Endothelial cell of hepatic sinusoid (primary cell): ENCODE data around the gene SH2D4B.

ENCODE experiments used
- in situ Hi-C: cut with HindIII; loops from 2 replicates; pipeline ENCODE4 v1.10.0; 2017; ENCODE audit warnings: low sequenced_read_pairs

Gene SH2D4B

GRCh38 chr10:80582286-80582960 lies 44.7 kb downstream of the SH2D4B start:
- in situ Hi-C loops, result no loop called here

- in situ Hi-C loops, result no loop called here
These were observed 46.0 kb downstream of the SH2D4B start for GRCh38 chr10:80583685-80584084.

- in situ Hi-C loops, result no loop called here
These were observed 48.1 kb downstream of the SH2D4B start for GRCh38 chr10:80585812-80586211.

- in situ Hi-C loops, result no loop called here
These were observed 50.8 kb downstream of the SH2D4B start for GRCh38 chr10:80588546-80588945.

- in situ Hi-C loops, result no loop called here
These were observed 52.1 kb downstream of the SH2D4B start for GRCh38 chr10:80589726-80590373.

- in situ Hi-C loops, result no loop called here
These were observed 53.0 kb downstream of the SH2D4B start for GRCh38 chr10:80590585-80591125.

GRCh38 chr10:80596391-80597257 lies 58.9 kb downstream of the SH2D4B start:
- in situ Hi-C loops, result no loop called here

- in situ Hi-C loops, result no loop called here
These were observed 60.5 kb downstream of the SH2D4B start for GRCh38 chr10:80598084-80598798.

GRCh38 chr10:80598951-80599350 lies 61.2 kb downstream of the SH2D4B start:
- in situ Hi-C loops, result no loop called here

- in situ Hi-C loops, result no loop called here
These were observed 61.7 kb downstream of the SH2D4B start for GRCh38 chr10:80599424-80599847.

GRCh38 chr10:80600256-80600655 lies 62.6 kb downstream of the SH2D4B start:
- in situ Hi-C loops, result no loop called here

- in situ Hi-C loops, result no loop called here
These were observed 65.2 kb downstream of the SH2D4B start for GRCh38 chr10:80602881-80603280.

GRCh38 chr10:80603516-80603915 lies 65.8 kb downstream of the SH2D4B start:
- in situ Hi-C loops, result no loop called here

GRCh38 chr10:80608706-80609105 lies 71.0 kb downstream of the SH2D4B start:
- in situ Hi-C loops, result no loop called here

- in situ Hi-C loops, result no loop called here
These were observed 71.6 kb downstream of the SH2D4B start for GRCh38 chr10:80609331-80609730.

- in situ Hi-C loops, result no loop called here
These were observed 73.9 kb downstream of the SH2D4B start for GRCh38 chr10:80611481-80612185.

- in situ Hi-C loops, result no loop called here
These were observed 74.6 kb downstream of the SH2D4B start for GRCh38 chr10:80612261-80612660.

GRCh38 chr10:80613466-80614170 lies 75.9 kb downstream of the SH2D4B start:
- in situ Hi-C loops, result no loop called here

GRCh38 chr10:80614576-80615416 lies 77.1 kb downstream of the SH2D4B start:
- in situ Hi-C loops, result no loop called here
